Ishikawa (cell line): ENCODE results near the gene CEP112.

Experiments
- CEBPB ChIP-seq: IDR thresholded peaks from 2 replicates; pipeline ENCODE4 v1.6.1; 2012
- CREB1 ChIP-seq: IDR thresholded peaks from 2 replicates; pipeline ENCODE4 v1.6.1; 2012; ENCODE audit warnings: low read depth
- EGR1 ChIP-seq: IDR thresholded peaks from 2 replicates; pipeline ENCODE4 v1.6.1; 2012
- EP300 ChIP-seq: IDR thresholded peaks from 2 replicates; pipeline ENCODE4 v1.6.1; 2012; ENCODE audit warnings: borderline replicate concordance
- FOXM1 ChIP-seq: IDR thresholded peaks from 2 replicates; pipeline ENCODE4 v1.6.1; 2012; ENCODE audit warnings: low read depth, borderline replicate concordance
- NFIC ChIP-seq: IDR thresholded peaks from 2 replicates; pipeline ENCODE4 v1.6.1; 2012
- RAD21 ChIP-seq: IDR thresholded peaks from 2 replicates; pipeline ENCODE4 v1.6.1; 2012; ENCODE audit warnings: low read depth
- TAF1 ChIP-seq: IDR thresholded peaks from 2 replicates; pipeline ENCODE4 v1.6.1; 2012; ENCODE audit warnings: low read depth, mild to moderate bottlenecking
- TCF12 ChIP-seq: IDR thresholded peaks from 2 replicates; pipeline ENCODE4 v1.6.1; 2012; ENCODE audit warnings: low read depth
- TEAD4 ChIP-seq: IDR thresholded peaks from 2 replicates; pipeline ENCODE4 v1.6.1; 2012
- USF1 ChIP-seq: IDR thresholded peaks from 2 replicates; pipeline ENCODE4 v1.6.1; 2012
- YY1 ChIP-seq: IDR thresholded peaks from 2 replicates; pipeline ENCODE4 v1.6.1; 2012; ENCODE audit warnings: low read depth
- ZBTB7A ChIP-seq: IDR thresholded peaks from 2 replicates; pipeline ENCODE4 v1.6.1; 2012; ENCODE audit warnings: low read depth
- TF ChIP-seq, protein P1 (sequence below): IDR thresholded peaks from 2 replicates; pipeline ENCODE4 v1.6.1; 2012; ENCODE audit warnings: low read depth, mild to moderate bottlenecking
- TF ChIP-seq, protein P2 (sequence below): IDR thresholded peaks from 2 replicates; pipeline ENCODE4 v1.6.1; 2012

CEP112 gene

GRCh38 chr17:65800655-65801054 lies 391.3 kb downstream of the CEP112 start:
- no peak for TF ChIP-seq ZBTB7A
- TF ChIP-seq, protein P1, sequence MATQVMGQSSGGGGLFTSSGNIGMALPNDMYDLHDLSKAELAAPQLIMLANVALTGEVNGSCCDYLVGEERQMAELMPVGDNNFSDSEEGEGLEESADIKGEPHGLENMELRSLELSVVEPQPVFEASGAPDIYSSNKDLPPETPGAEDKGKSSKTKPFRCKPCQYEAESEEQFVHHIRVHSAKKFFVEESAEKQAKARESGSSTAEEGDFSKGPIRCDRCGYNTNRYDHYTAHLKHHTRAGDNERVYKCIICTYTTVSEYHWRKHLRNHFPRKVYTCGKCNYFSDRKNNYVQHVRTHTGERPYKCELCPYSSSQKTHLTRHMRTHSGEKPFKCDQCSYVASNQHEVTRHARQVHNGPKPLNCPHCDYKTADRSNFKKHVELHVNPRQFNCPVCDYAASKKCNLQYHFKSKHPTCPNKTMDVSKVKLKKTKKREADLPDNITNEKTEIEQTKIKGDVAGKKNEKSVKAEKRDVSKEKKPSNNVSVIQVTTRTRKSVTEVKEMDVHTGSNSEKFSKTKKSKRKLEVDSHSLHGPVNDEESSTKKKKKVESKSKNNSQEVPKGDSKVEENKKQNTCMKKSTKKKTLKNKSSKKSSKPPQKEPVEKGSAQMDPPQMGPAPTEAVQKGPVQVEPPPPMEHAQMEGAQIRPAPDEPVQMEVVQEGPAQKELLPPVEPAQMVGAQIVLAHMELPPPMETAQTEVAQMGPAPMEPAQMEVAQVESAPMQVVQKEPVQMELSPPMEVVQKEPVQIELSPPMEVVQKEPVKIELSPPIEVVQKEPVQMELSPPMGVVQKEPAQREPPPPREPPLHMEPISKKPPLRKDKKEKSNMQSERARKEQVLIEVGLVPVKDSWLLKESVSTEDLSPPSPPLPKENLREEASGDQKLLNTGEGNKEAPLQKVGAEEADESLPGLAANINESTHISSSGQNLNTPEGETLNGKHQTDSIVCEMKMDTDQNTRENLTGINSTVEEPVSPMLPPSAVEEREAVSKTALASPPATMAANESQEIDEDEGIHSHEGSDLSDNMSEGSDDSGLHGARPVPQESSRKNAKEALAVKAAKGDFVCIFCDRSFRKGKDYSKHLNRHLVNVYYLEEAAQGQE: no peak
- TF ChIP-seq NFIC: no peak
- TF ChIP-seq, protein P2, sequence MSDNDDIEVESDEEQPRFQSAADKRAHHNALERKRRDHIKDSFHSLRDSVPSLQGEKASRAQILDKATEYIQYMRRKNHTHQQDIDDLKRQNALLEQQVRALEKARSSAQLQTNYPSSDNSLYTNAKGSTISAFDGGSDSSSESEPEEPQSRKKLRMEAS: no peak
- TF ChIP-seq TCF12: no peak

- TF ChIP-seq CREB1: no peak
- TF ChIP-seq TEAD4: no peak
- TF ChIP-seq, protein P2: no peak
- TF ChIP-seq RAD21: no peak
- TF ChIP-seq TCF12: no peak
- TF ChIP-seq FOXM1: no peak
- TF ChIP-seq, protein P1: no peak
- no peak for TF ChIP-seq EP300
- TF ChIP-seq USF1: no peak
- TF ChIP-seq ZBTB7A: no peak
- TF ChIP-seq YY1: no peak
- TF ChIP-seq TAF1: no peak
- TF ChIP-seq EGR1: no peak
- no peak for TF ChIP-seq CEBPB
- TF ChIP-seq NFIC: no peak
Observed at GRCh38 chr17:65799869-65800268, 392.1 kb downstream of the CEP112 start.

GRCh38 chr17:65799454-65799853 lies 392.5 kb downstream of the CEP112 start:
- TF ChIP-seq FOXM1: no peak
- no peak for TF ChIP-seq ZBTB7A
- no peak for TF ChIP-seq TEAD4
- TF ChIP-seq EP300: no peak
- TF ChIP-seq NFIC: no peak
- TF ChIP-seq YY1: no peak
- TF ChIP-seq RAD21: no peak

GRCh38 chr17:65797809-65798208 lies 394.1 kb downstream of the CEP112 start:
- TF ChIP-seq YY1 (no peak), ZBTB7A (no peak), RAD21 (peak; percentile 30; the same call in 1 of the 2 replicates)

DNA sequence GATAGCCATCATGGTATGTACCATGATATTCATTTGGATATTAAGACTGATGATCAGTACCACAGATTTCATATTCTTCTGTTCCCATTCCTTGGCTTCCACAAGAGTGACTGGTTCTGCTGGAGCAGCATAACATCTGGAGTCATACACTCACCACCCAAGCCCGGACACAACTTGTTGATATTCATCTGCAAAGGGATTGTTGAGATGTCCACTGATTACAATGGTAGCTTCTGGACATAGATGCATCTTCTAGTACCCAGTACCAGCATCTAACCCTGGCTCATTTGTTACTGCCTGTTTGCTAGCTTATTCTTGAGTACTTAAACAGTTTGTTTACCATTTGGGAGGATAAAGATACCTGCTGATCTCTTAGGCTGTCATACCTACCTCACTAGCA lies 394.8 kb downstream of the CEP112 start:
- TF ChIP-seq NFIC: no peak
- no peak for TF ChIP-seq CEBPB
- no peak for TF ChIP-seq TAF1
- TF ChIP-seq USF1: no peak
- no peak for TF ChIP-seq EGR1
- TF ChIP-seq ZBTB7A: no peak
- TF ChIP-seq TCF12: no peak
- no peak for TF ChIP-seq CREB1
- TF ChIP-seq, protein P1: no peak
- TF ChIP-seq YY1: no peak
